GM21447 (cell line): ENCODE measurements around the gene MRPL28.
A peak's percentile ranks its signal among the peaks of the same experiment; 100 is the strongest.
"Not testable (repeated sequence)": the region's sequence is repeated elsewhere in the genome, so short reads cannot be mapped to it uniquely, and the experiment has no call there.

Experiments
- ATAC-seq: cut with Tn5 transposase; IDR thresholded peaks from one replicate; pipeline ENCODE4 v1.9.1; 2021; ENCODE audit not compliant: unreplicated experiment

Gene MRPL28

DNA sequence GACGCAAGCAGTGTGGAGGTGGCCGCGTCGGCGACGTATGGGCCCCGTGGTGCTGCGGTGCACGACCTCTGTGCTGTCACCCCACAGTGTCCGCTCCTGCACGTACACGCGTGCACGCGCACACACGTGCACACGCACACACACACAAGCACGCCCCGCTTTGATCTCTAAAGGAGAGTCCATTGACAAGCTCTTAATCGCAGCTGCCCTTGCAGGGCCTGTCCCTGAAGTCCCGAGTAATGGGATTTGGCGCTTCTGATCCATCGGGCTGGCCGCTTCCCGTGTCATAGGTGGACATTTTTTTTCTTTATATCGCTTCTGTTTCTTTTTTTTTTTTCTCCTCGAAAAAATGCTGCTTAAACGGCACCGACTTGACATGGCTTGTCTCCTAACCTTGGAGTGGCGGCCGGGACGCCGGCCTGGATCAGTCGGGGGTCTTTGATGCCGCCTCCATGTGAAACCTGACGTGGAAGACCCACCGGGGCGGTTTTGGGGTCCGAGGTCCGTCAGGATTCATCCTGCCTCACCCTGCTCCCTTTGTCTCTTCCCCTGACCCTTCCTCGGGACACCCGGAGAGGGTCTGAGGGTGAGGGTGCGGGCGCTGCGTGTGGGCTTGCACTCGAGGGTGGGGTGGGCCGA lies 9.5 kb downstream of the MRPL28 start:
- ATAC-seq = no peak

DNA sequence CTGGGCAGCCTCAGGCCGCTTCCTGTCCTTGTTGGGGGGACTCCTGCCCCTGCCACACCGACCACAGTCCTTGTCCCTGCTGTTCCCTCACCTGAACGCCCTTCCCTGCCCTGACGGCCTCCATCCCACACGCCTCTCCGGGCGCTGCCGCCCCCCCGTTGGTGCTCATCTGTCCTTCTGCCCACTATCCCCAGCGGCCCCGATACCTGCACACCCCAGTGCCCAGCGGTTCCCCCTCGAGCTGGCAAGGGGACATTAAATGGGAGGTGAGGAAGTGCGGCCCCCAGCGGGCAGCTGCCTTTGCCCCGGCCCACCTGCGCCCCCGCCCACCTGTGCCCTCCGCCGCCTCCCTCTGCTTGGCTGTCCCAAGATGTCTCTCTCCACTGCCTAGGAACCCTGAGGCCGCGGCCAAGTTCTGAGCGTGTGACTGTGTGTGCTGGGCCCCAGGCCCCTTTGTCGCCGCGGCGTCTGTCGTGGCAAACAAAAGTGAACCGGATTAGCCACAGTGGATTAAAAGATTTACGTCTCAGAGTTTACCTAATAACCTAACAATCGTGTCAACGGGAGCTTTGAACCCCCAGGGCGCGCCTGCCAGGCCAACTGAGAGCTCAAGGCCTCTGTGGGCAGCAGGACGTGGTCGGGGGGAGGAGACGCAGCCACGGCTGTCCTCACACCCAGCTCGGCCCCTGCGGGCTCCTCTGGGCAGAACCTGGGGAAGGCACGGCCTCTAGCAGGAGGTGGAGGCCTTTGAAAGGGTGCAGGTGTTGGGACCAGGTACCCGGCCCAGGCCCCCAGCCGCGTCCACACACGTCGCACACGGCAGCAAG lies 10.3 kb downstream of the MRPL28 start:
- no peak for ATAC-seq

DNA sequence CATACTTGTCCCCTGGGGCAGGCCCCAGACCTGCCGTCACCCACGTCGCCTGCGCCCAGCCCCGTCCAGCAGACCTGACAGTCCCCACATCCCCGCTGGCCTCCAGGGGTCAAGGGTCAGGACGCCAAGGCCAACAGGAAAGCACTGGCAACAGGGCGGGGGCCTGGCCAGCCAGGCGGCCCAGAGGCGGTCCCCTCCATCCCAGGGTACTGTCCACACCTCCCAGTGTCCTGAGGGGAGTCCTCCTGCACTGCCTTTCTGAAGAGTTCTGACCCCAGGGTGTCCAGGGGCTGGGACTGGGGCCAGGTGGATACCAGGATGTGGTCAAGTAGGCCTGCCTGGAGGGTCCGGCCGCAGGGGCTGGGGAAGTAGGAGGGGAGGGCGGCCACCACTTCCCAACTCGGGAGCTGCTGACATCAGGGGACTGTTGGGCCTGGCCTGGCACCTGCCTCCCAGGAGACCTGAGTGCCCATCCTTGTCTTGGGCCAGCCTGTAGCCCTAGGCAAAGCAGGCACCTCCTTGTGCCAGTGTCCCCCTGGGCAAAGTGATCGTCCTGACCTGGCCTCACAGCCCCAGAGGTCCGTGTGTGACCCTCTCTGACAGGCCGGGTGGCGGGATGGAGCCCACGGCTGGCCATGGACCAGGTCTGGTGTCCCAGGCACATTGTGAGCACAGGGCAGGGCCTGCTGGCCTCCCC lies 11.1 kb downstream of the MRPL28 start:
- ATAC-seq = no peak

DNA sequence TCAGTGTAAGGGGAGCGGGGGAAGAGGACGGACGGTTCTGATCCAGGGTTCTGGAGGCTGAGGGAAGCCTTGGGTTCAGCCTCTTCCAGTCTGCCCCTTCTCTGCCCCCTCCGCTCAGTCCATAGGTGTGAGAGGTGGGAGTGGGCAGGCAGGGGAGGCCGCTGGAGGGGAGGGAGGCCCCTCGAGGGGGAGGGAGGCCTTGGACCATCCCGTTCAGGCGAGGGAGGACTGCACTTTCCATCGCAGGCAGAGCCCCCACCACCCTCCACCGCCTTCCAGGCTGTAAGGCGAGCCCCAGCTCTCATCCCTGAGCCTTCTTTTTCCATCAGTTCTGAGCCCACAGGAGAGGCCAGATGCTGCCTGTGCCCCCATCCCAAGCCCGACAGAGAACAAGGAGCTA lies 13.6 kb downstream of the MRPL28 start:
- no peak for ATAC-seq

DNA sequence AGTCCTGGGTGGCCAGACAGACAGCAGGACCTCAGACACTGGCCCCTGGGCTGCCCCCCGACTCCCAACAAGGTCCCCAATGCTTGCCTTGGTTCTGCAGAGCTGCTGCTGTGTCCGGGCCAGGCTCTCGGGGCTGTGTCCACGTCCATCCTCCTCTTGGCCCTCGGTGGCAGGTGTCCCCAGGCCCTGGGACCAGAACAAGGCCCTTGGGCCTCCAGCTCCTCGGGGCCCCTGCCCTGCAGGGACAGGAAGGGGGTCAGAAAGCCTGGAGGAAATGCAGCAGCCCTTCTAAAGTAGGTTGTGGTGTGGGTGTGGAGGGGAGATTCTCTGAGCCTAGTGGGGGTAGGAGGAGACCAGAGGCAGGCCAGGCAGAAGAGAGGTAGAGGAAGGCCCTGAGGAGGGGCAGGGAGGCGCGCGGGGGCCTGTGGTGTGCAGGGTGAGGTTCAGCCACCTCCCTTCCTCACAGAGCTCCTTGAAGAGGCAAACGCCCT lies 15.3 kb downstream of the MRPL28 start:
- no peak for ATAC-seq

DNA sequence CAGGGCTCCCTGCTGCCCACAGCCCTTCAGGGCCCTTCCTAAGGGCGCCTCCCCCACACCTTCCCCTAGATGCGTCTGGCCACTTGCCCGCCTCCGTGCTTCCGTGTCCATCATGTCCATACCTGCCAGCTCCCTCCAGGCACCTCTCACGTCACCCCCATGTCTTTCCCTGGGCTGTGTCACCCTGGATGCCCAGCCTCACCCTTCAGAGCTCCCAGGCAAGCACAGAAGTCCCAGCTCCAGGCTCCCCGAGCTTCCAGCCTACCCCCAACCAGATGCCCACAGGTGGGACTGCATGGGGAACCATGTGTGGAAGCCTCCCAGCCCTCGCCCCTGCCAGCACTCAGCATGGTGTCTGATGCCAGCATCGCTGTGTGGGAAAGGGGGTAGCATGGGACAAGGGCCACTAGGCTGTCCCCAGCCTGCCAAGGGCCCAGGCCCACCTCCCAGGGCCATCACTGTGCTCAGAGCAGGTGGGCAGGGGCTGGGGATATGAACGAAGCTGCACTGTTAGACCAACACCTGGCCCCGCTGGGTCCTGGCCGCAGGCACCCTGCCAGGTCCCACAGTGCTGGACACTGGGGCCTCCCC lies 16.0 kb downstream of the MRPL28 start:
- no peak for ATAC-seq

DNA sequence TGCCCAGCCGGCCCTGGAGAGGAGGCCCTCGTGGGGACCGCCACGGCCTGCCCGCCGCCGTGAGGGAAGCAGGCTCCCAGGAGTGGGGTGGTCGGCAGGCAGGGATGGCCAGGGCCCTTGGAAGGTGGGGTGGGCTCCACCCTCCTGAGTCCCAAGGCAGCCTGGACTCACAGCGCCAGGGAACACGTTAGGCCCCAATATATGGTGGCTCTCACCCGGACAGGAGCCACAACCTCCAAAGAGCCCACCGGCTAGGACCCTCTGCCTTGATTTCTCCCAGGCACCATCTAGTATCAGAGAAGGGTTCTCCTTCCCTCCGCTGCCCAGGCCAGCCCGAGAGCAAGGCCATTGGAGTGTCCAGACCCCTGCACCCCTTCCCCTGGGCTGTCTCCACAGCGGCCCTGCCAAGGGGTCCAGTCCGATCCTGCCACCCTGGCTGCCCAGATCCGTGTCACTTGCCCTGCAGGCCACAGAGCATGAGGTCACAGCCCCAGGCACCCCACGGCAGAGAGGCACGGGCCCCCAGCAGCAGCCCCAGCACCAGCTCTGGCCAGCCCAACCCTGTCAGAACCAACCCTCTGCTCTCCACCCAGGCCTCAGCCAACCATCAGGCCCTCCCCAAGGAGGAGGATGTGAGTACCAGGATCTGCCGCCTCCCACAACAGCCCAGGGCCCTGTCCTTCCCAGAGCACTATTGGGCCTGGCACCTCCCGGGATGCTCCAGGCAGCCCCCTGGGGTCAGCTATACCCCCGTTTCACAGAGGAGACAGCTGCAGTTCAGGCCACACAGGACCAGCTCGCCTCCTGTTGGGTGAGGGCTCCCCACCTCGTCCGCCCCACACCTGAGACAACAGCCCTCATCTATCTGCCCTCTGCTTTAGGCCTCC lies 16.7 kb downstream of the MRPL28 start:
- ATAC-seq = no peak

DNA sequence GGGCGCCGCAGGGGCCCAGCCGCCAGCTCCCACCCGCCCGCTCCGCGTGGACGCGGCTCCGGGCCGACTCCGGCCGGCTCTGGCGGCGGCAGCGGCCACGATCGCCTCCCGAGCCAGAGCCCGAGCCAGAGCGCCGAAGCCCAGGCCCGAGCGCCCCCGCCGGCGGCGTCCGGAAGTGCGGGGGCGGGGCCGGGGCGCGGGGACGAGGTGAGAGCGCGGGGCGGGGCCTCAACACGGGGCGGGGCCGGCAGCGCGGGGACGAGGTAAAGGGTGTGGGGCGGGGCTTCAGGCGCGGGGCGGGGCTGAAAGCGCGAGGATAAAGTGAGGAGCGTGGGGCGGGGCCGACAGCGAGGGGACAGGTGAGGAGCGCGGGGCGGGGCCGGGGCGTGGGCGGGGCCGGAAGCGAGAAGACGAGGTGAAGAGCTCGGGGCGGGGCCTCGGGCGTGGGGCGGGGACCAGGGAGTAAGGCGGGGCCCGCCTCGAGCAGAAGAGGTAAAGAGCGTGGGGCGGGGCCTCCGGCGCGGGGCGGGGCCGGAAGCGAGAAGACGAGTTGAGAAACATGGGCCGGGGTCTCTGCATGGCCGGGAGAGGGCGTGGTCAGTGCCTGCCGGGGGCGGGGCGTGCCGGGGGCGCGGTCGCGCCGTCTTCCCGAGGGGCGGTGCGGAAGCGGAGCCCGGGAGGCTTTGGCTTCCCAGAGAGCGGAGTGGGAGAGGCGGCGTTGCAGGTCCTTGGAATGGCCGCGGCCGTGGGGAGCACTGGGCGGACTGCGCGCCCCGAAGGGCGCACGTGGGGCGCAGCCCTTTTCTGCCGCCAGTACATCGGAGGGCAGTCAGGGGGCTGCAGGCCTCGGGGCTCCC lies 17.6 kb downstream of the MRPL28 start, which contains the start of gene AXIN1:
TSS of gene AXIN1 (minus strand) at position 177 of the 857 bp plus-strand sequence. CDS start 5,698 bp downstream, outside the sequence.
- ATAC-seq = peak; percentile 51

DNA sequence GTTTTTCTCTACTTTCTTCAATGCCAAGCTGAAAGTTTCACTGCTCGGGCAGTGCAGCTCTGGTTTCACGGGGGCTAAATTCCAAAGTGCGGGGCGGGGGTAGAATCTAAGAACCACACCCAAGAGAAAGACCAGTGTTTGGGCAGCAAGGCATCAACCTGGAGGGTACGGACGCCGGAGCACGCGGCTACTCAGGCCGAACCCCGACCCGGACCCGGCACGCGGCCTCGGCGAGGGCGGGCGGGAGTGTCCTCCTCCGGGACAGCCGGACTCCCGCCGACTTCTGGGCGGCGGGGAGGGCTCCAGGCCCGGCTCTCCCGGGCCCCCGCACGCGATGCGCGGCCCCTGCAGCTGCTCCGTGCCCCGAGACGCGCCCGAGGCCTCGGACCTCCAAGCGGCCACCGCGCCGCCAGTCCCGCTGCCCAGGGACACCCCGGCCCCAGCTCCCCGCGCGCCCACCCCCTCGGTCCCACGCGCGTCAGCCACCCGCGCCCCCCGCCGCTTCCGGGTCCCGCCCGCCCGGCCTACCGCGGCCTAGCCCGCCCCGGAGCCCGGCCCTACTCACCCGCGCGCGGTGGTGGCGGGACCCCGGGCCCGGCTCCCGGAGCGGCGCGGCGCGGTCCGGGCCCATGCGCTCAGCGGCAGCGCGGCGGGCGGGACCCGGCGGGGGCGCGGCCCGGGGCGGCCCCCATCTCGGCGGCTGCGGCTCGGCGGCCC lies 18.4 kb downstream of the MRPL28 start:
- ATAC-seq = peak; percentile 9

DNA sequence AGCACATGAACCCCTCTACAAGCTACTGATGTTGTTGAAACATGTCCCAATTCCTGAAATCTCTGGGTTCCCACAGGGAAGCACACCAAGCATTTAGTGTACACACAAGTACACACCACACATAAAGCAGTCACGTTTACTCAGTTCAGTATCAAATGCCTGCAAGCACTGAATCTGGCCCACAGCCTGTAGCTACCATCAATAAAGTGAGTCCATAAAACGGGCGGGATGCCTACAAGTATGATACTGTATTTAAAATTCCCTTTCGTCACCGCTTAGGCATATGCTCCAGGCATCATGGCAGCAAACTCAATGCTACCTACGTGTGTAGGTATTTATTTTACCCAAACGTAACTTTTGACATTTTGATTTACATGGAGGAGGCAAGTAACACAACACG lies 20.1 kb downstream of the MRPL28 start:
- ATAC-seq = no peak

DNA sequence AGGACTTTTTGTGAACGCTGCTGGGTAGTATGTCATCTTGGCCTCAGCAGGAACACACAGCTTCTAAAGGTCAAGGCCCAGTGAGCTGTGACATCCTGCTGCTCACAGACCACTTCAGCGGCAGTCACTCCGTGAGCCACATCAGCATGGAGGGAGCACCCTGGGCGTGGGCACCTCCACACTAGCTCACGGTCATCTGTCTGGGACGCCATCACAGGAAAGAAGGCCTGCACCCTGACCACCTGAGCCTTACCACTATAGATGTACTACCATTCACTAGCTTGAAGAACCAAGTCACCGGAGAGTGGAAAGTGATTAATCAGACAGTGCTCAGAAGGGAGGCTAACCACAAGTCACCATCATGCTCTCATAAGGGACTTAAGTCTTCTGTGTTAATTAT lies 21.1 kb downstream of the MRPL28 start:
- peak; percentile 31 for ATAC-seq

DNA sequence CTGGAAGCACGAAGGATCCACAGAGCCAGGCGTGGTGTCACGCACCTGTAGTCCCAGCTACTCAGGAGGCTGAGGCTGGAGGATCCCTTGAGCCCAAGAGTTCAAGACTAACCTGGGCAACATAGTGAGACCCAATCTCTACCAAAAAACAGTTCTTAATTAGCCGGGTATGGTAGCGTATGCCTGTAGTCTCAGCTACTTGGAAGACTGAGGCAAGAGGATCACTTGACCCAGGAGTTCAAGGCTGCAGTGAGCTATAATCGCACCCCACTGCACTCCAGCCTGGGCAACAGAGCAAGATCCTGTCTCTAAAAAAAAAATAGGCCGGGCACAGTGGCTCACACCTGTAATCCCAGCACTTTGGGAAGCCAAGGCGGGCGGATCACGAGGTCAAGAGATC lies 21.8 kb downstream of the MRPL28 start:
- not testable (repeated sequence) for ATAC-seq

DNA sequence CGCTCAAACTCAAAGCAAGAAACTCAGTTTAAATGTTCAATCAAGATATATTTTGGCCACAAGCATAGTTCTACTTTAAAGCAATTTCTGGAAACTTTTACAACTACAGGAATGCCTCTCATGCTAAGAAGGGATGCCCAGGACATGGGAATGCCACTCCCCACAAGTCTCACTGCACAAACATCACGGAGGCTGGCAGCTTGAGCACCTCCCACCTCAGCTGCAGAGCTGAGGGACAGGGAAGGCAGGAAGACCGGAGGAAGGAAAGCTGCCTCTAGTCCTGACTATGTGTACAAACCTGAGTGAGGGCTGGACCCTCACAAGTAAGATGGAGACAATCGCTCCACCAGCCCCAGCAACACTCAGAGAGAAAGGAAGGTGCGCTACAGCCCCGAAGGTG lies 23.1 kb downstream of the MRPL28 start:
- no peak for ATAC-seq

DNA sequence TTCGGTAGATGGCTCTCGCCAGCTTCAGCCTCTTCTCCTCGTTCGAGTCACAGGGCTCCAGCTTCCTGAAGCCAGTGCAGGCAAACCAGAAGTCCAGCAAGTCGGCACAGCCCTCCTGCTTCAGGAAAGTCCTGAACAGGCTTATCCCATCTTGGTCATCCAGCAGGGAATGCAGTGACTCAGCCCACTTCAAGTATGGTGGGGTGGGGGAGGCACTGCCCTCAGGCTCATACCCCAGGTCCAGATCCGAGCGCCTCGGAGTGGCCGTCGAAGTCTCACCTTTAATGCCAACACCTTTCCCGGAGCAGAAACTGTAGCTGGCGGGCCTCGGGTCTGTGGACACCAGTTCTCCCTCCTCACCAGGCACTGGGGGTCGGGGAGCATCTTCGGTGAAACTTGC lies 23.8 kb downstream of the MRPL28 start:
- ATAC-seq = no peak

DNA sequence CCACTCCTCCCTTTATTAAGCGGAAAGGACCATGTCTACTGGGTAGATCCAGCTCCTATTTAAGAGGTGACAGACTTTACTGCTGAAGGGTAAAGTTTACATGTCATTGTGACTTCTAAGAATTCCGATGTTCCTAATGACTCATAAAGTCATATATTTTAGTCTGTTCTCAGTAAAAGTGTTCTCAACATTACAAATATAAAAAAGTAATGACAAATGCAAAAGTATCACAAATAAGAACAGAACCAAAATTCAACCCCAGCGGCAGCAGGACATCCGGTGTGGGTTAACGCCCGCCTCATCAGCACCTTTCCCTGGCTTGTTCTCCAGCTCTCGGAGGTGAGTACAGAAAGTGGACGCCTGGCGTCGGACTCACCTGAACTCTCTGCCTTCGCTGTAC lies 24.6 kb downstream of the MRPL28 start:
- no peak for ATAC-seq

DNA sequence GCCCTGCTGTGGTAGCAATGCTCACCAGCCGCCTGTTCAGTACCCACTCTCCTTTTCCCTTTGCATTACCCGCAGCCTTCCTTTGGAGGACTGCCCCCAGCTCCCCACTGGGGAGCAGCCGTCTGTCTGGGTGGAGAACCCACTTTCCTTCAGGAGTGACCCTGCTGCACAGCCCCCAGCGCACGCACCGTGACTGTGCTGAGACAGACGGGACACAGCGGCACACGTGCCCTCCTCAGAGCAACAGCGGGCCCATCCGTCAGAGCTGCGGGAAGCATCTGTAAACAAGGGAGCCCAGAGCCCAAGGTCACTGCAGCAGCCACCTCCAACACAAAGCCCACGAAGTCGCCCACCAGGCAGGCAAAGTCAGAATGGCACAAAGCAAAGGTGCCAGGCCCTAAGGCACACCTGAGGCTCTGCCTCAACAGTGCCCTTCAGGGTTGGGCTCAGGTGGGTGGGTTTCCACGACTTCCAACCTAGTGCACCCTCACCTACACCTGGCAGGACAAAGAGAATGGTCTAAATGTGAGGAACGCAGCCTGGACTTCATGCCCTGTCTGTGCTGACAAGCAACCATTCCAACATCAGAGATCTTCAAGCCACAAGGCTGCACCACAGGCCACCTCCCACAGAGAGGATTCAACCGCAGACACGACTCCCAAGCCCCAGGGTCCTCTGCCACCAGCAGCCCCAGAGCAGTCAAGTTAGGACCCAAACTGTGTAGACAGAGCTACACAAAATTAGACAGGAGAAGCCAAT lies 27.7 kb downstream of the MRPL28 start:
- no peak for ATAC-seq

DNA sequence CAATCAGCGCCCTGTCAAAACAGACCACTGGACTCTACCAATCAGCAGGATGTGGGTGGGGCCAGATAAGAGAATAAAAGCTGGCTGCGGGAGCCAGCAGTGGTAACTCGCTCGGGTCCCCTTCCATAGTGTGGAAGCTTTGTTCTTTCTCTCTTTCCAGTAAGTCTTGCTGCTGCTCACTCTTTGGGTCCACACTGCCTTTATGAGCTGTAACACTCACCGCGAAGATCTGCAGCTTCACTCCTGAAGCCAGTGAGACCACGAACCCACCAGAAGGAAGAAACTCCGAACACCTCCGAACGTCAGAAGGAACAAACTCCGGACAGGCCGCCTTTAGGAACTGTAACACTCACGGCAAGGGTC lies 28.4 kb downstream of the MRPL28 start:
- not testable (repeated sequence) for ATAC-seq
